Right renal cortex interstitium (tissue), 3 donors: Measurements from ENCODE around the gene TEX50. TPM values are rescaled to one million over a fixed set of nuclear protein-coding genes. Genes with fewer than 3 reads are reported as not detected.
"Not testable (repeated sequence)": the region's sequence is repeated elsewhere in the genome, so short reads cannot be mapped to it uniquely, and the experiment has no call there.

Source experiments
- DNase-seq, 3 donors: peaks; one replicate each; pipeline ENCODE4 v3.0.0-alpha.2; 2013; ENCODE audit warnings: low read depth in 3 of 3, low spot score in 2 of 3
- polyA plus RNA-seq, 3 donors: library from polyadenylated mRNA; unstranded; fragments of 120-200 nt; gene quantifications; one replicate each; pipeline ENCODE4 v1.2.1, GENCODE V29; 2013; ENCODE audit not compliant: insufficient read length in 3 of 3

The TEX50 gene, protein sequence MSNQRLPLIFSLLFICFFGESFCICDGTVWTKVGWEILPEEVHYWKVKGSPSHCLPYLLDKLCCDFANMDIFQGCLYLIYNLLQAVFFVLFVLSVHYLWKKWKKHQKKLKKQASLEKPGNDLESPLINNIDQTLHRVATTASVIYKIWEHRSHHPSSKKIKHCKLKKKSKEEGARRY
- not detected for polyA plus RNA-seq

DNA sequence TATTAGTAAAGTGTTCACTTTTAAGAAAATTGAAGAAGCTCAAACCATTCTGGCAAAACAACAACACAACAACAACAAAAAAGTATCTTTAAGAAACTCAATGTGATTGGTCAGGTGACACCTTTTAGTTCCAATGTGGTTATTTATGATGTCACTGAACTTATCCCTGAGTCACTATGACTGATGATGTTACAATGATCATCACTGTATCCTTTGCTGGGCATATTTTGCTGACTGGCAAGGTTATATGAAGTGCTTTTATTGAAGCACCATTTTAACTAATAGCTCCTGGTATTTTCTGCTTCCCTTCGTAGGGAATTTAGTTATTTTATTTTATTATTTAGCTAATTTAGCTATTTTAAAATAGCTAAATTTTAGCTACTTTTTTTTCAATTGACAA is at the start of gene TEX50:
Gene TEX50, plus strand, starts transcription at position 223 of the 400 bp plus-strand sequence. CDS start 184 bp downstream, outside the sequence.
- no peak for DNase-seq

DNA sequence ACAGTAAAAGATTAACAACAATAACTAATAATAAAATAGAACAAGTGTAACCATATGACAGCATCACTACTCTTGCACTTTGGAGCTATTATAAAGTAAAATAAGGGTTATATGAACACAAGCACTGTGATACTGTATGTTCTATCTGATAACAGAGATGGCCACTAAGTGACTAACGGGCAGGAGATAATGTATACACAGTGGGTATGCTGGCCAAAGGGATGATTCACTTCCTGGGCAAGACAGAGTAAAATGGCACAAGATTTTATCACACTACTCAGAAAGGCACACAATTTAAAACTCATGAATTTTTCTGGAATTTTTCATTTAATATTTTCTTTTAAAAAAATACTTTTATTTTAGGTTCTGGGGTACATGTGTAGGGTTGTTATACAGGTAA is 44.6 kb upstream of the TEX50 start:
- no peak for DNase-seq

DNA sequence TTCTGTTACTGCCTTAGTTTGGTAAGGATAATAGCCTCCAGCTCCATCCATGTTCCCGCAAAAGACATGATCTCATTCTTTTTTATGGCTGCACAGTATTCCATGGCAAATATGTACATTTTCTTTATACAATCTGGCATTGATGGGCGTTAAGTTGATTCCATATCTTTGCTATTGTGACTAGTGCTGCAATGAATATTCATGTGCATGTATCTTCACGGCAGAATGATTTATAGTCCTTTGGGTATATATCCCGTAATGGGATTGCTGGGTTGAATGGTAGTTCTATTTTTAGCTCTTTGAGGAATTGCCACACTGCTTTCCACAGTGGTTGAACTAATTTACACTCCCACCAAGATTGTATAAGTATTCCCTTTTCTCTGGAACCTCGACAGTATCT is 44.0 kb upstream of the TEX50 start:
- not testable (repeated sequence) for DNase-seq

DNA sequence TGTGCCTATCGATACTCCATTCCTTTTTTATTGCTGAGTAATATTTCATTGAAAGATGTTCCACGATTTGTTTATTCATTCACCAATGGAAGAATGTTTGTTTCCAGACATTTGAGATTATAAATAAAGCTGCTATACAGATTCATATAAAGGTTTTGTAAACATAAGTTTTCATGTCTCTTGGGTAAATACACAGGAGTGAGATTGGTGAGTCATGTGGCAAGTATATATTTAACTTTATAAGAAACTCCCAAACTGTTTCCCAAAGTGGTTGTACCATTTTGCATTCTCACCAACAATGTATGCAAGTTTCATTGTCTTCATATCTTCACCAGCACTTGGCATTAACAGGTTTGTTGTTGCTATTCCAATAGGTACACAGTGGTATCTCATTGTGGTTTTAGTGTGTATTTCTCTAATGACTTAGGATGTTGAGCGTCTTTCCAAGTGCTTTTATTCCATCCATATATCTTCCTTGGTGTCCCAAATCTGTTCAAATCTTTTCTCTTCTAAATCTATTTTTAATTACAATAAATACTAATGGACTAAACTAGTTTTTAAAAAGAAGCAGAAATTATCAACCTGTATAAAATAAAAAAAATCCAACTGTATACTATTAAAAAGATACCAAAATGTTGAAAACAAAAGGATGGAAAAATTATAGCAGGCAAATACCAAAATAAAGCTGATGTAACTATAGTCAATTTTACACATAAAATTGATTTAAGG is 38.9 kb upstream of the TEX50 start:
- no peak for DNase-seq

DNA sequence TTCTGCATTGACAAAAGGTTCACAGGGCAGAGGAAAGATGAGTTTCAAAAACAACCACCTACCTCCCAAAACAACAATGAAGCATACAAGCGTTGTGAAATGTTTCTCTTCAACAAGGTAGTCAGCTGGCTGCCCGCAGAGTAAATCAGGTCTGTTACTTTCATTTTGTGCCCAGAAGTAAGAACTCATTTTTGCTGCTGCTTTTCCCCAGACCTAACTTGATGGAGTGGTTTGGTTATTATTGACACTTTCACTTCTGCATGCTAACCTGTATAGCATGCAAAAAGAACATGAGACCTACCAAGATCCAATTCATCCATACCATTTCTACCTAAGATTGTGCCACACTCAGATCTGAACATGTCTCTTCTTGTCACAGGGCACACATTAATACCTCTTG is 33.5 kb upstream of the TEX50 start:
- no peak for DNase-seq

DNA sequence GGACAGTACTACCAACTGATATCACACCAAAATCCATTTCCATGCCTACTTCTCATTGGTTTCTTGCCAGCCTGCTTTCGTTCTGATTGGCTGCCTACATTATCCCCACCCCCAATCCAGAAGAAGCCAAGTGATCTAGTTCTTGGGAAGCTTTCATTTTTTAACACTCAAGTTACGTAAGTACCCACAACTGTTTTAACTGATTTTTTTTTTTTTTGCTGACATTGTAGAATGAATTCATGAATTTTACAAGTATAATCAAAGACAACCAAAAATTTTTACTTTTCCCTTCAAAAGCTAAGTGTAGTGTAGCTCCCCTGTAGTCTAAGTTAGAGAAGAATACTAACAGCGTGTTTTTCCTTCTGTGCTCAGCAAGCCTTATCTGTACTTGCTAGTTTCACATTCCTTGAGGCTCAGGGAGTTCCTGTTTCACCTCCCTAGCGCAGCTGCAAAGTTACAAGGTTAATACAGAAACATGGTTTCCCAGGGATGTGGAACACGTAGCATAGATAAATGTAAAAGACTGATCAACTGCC is 32.0 kb upstream of the TEX50 start, which contains the start of gene SLC9C2:
Gene SLC9C2, minus strand, starts transcription at position 17 of the 536 bp plus-strand sequence. CDS start 1,296 bp downstream, outside the sequence.
- no peak for DNase-seq

DNA sequence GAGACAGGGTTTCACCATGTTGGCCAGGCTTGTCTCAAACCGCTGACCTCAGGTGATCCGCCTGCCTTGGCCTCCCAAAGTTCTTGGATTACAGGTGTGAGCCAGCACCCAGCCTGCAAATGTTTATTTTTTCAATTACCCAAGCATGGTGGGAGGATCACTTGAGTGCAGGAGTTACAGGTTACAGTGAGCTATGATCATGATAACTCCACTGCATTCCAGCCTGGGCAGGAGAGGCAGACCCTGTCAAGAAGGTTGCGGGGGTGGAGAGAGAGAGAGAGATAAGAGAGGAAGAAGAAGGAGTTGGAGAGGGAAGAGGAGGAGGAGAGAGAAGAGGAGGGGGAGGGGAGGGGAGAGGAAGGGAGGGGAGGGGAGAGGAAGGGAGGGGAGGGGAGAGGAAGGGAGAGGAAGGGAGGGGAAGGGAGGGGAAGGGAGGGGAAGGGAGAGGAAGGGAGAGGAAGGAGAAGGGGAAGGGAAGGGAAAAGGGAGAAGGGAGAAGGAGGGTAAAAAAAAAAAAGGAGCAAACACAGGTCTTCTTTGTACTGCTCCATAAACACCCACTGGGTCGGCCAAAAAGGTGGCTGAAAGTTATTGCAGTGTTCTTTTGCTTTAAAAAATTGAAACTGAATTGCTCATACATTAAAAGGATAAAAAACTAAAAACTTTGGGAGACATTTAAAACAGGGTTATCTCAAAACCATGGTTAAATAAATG is 26.5 kb upstream of the TEX50 start:
- no peak for DNase-seq

DNA sequence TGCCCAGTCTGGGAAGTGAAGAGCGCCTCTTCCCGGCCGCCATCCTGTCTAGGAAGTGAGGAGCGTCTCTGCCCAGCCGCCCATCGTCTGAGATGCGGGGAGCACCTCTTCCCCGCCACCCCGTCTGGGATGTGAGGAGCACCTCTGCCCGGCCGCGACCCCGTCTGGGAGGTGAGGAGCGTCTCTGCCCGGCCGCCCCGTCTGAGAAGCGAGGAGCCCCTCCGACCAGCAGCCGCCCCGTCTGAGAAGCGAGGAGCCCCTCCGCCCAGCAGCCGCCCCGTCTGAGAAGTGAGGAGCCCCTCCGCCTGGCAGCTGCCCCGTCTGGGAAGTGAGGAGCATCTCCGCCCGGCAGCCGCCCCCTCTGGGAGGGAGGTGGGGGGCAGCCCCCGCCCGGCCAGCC is 22.1 kb upstream of the TEX50 start:
- not testable (repeated sequence) for DNase-seq

DNA sequence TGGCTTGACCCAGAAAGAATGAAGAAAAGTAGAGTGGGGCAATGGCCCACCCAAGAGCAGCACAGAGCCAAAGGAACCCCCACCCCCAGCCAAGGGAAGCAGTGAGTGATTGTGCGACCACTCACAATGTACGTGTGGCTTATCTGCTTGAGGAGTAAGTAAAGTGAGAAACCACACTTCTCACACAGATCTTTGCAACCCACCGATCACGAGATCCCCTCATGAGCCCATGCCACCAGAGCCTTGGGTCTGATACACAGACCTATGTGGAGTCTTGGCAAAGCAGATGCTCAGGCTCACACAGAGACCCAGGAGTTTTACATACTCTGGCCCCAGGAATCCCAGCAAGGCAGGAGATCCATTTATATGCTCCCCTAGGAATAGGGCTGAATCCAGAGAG is 18.3 kb upstream of the TEX50 start:
- no peak for DNase-seq

DNA sequence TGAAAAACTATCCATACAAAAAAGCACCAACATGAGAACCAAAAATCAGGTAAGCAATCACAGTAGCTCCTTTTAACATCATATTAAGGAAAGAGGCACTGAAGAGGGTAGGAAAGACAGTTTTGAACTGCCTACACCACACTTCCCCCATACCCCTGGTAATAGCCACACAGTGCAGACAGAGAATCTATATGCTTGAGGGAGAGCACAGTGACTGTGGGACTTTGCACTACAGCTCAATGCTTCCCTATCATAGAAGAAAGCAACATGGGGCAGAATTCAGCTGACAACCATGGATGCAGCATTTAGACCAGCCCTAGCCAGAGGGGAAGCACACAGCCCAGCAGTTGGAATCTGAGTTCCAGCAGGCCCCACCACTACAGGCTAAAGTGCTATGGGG is 7.9 kb upstream of the TEX50 start:
- no peak for DNase-seq

DNA sequence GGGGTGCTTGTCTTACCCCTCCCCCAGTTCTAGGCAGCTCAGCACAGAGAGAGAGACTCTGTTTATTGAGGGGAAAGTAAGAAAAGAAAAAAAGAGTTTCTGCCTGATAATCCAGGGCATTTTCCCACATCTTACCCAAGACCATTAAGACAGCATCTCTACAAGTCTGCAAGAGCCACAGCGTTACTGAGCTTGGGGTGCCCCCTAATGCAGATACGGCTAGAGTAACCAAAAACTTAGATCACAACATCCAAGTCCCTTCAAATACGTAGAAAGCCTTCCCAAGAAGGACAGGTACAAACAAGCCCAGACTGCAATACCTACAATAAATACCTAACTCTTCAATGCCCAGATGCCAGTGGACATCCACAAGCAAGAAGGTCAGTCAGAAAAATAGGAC is 6.2 kb upstream of the TEX50 start:
- DNase-seq, result no peak

DNA sequence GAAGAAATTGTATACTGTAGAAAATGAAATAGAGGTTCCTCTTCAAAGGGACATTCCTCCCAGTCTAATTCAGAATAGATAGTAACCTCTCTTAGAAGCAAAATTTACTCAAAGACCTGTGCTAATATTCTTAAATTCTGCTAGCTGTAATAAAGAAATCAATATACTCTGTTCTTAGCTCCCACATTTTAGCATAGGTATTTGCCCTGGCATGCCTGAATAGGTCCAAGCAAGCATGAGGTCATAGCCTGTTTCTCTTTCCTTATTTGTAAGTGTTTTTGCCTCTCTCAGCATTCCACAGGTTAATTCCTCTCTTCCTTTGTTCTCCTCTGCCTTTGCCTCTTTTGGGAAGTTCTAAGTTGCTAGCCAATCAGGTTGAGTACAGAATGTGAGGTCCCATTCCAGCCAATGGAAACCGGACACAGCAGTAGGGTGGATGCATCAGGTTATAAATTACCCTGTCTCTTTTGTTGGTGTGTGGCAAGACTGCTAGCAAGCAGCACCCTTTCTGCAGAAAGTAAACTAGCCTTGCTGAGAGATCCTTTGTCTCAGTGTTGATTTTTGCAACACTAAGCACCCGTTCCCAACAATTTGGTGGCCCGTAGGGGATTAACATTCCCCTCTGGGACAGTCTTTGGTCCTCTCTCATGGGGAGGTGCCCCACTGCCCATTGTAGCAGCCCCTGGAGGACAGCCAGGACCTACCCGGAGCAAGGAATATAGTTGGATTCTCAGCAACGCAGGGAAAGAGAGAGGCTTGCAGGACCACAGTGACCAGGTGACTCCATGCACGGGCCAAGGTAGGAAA is 2.3 kb downstream of the TEX50 start:
- DNase-seq, result not testable (repeated sequence)

DNA sequence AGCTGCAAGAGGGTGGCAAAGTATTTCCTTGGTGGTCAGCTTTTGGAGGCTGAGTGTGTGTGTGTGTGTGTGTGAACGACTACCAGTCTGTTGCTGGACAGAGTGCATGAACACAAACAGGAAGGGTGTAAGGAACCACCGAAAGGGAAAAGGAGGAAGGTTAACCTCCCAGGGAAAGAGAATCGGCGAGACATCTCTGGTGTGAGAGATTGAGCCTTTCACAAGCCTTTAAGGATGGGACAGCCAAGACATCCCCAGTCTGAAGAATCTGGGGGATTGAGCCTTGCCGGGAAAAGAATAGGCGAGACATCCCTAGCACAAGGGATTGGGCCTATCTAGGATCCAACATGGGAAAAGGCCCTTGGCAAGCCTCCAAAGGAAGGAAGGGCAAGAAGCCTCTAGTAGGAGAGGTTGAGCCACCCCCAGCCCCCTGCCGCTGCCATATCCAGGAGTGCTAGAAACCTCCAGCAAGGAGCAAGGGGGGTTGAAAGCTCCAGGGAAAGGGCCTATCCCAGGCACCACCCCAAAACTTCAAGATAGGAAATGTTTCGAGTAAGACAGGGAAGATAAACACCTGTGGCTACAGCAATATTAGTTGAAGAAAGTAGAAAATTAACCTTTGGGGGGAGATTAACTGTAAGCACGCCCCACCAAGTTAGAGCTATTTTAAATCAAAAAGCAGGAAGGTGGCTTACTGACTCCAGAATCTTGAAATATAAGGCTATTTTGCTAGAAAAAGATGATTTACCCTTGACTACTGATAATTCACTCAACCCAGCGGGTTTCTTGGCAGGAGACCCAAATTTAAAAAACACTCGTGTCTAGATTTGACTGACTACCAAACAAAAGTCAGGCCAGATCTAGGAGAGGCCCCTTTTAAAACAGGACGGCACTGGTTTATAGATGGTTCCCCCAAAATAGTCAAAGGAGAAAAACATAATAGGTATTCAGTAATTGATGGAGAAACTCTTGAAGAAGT is 3.2 kb downstream of the TEX50 start:
- DNase-seq, result no peak

DNA sequence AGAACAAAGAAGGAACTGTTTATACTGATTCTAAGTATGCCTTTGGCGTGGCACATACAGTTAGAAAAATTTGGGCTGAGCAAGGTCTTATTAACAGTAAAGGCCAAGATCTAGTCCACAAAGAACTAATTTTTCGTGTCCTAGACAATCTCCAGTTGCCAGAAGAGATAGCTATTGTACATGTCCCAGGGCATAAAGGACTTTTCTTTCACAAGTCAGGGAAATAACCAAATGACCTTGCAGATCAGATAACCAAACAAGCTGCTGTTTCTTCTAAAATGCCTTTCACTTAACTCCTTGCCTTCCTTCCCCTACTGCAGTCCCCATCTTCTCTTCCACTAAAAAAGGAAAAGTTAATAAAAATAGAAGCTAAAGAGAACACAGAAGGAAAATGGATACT is 4.0 kb downstream of the TEX50 start:
- DNase-seq, result no peak

DNA sequence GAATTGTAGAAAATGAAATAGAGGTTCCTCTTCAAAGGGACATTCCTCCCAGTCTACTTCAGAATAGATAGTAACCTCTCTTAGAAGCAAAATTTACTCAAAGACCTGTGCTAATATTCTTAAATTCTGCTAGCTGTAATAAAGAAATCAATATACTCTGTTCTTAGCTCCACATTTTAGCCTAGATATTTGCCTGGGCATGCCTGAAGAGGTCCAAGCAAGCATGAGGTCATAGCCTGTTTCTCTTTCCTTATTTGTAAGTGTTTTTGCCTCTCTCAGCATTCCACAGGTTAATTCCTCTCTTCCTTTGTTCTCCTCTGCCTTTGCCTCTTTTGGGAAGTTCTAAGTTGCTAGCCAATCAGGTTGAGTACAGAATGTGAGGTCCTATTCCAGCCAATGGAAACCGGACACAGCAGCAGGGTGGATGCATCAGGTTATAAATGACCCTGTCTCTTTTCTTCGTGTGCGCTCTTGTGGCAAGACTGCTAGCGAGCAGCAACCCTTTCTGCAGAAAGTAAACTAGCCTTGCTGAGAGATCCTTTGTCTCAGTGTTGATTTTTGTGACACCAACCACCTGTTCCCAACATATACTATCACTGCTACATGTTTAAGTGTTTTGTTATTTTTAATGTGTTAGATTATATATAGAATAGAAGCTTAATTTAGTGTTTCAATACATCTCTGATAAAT is 7.5 kb downstream of the TEX50 start:
- not testable (repeated sequence) for DNase-seq

DNA sequence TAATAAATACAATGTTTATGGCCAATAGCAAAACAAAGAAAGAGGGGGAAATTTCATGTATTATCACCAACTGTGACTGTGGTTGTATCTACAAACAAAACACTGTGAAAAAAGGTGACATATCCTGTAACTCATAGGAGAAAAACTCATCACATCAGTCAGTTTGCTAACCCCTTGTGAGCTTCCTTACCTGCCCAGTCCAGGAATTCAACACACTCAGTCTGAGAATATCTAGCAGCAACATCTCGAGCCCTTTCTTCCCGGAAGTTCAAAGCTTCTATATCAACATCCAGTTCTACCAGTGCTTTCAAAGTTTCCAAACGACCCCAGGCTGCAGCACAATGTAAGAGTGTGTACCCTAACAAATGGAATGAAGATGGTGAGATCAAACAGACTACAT is 11.5 kb downstream of the TEX50 start:
- no peak for DNase-seq

DNA sequence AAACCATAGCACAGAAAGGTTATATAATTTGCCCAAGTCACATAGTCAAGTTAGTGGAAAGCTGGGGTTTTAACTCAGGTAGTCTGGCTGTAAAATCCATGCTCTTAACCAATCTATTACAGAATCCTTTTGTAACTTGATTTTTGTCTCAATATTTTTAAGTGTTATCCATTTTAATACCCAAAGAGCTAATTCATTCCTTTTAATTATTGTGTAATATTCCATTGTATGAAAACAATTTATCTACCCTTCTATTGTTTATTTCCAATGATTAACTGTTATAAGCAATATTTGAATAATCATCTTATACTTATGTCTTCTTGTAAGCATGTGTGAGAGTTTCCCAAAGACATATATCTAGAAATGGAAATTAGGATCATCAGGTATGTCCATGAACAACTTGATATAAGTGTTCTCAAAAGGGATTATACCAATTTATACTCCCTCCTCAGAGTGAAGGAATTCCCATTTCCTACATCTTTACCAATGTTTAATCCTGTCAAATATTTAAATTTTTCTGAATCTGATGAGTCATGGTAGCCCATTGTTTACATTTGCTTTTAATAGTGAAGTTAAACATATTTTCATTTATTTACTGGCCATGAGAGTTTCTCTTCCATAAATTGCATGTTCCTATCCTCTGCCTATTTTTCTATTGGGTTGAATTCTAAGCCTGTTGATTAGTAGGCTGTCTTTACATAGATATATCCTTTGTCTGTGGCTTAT is 13.9 kb downstream of the TEX50 start:
- no peak for DNase-seq

DNA sequence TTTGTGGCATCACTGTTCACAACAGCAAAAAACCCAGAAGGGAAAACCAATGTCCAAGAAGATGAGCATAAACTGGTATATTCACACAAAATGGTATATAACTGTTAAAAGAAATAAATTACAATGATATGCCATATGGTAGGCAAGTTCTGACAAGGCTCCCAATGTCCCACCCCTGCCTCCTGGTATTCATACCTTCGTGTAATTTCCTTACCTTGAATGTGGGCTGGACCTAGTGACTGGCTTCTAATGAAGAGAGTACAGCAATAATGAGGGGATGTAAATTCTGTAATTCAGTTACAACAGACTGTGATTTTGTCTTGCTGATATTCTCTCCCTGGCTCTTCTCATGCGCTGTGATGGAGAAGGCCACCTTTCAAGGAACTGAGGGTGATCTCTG is 25.2 kb downstream of the TEX50 start:
- DNase-seq, result no peak
